Gastrocnemius medialis (tissue), 4 donors: ENCODE results near the gene FOXF1. TPM values are rescaled to one million over a fixed set of nuclear protein-coding genes. Genes with fewer than 3 reads are reported as not detected.

Experiments used
- ATAC-seq, 2 donors: fragments of 150-250 bp; one replicate each; pipeline ENCODE4 v1.9.1; 2016
- DNase-seq, 2 donors: peaks; one replicate each; pipeline ENCODE4 v3.0.0-alpha.2; 2019
- H3K27ac ChIP-seq, 4 donors: fragments of 200-600 bp; sonication (generic); 1 replicate in 1 of 4; 2 replicates in 3 of 4; pipeline ENCODE4 v1.5.1; 2016 to 2018; ENCODE audit warnings: mild to moderate bottlenecking in 2 of 4, moderate library complexity in 1 of 4
- H3K27me3 ChIP-seq, 3 donors: fragments of 200-600 bp; sonication (generic) in 2 of 3; 1 replicate in 1 of 3; 2 replicates in 2 of 3; pipeline versions ENCODE4 v1.5.1 to v1.6.0; 2016 to 2019; ENCODE audit warnings: mild to moderate bottlenecking in 1 of 3, moderate library complexity in 1 of 3
- H3K36me3 ChIP-seq, 2 donors: fragments of 200-600 bp; sonication (generic) in 1 of 2; one replicate each; pipeline ENCODE4 v1.5.1; 2017 to 2018
- H3K4me1 ChIP-seq, 2 donors: fragments of 200-600 bp; sonication (generic) in 1 of 2; one replicate each; pipeline ENCODE4 v1.5.1; 2016 to 2017; ENCODE audit warnings: mild to moderate bottlenecking in 2 of 2
- H3K4me3 ChIP-seq, 4 donors: fragments of 200-600 bp; sonication (generic) in 3 of 4; 1 replicate in 1 of 4; 2 replicates in 3 of 4; pipeline ENCODE4 v1.5.1; 2016 to 2019; ENCODE audit warnings: mild to moderate bottlenecking in 2 of 4
- H3K9me3 ChIP-seq, 3 donors: fragments of 200-600 bp; sonication (generic) in 2 of 3; 1 replicate in 1 of 3; 2 replicates in 2 of 3; pipeline ENCODE4 v1.5.1; 2016 to 2019
- POLR2A ChIP-seq, 2 donors: fragments of 450-650 bp; IDR thresholded peaks; one replicate each; pipeline ENCODE4 v1.6.1; 2017; ENCODE audit warnings: antibody characterized with exemption in 2 of 2, mild to moderate bottlenecking in 2 of 2, moderate library complexity in 2 of 2
- in situ Hi-C, 4 donors: fragments of 200-750 bp; cut with MboI; loops; one replicate each; pipeline versions ENCODE4 v1.15.0 to v1.8.0; 2017; ENCODE audit warnings: low sequenced_read_pairs in 4 of 4
- intact Hi-C: fragments of 100-400 bp; cut with DNase I; formaldehyde crosslinking; loops from one replicate; pipeline ENCODE4 v1.15.1; 2023; ENCODE audit warnings: low total_unique reads
- total RNA-seq, 4 donors: library from RNA; depleted of rRNA; stranded (reverse); fragments of >200 nt; gene quantifications; one replicate each; pipeline versions ENCODE4 v1.1.0 to v1.2.3, GENCODE V29; 2016
- TF ChIP-seq, protein P1 (sequence below), 5 experiments: fragments of 450-650 bp in 3 of 5; fragments of 200-600 bp in 2 of 5; sonication (generic) in 2 of 5; IDR thresholded peaks in 4 of 5; conservative IDR thresholded peaks in 1 of 5; 1 replicate in 4 of 5; 2 replicates in 1 of 5; pipeline ENCODE4 v1.5.1; 2016 to 2019; ENCODE audit warnings: antibody characterized with exemption in 5 of 5, mild to moderate bottlenecking in 3 of 5, moderate library complexity in 3 of 5

The FOXF1 gene
- total RNA-seq, 4 donors from 2014 or later: 0.07 to 0.10 TPM; not detected in 2

DNA sequence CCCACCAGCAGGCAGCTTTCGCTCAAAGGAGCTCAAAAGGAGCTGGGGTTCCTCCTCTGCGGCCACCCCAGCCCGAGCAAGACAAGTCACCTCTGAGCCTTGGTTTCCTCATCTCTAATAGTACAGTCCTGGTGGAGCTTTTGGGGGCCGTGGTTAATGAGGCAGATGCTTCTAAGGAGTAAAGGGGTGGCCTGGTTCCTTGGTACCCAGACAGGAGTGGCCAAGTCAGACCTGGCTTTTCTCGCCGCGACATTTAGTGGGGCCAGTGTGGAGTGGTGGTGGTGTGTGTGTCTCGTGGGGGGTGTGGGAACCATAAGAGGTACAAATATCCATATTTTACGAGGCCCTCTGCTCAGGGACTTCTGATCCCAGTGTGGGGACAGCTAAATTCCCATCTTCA, 6.7 kb downstream of the FOXF1 start:
- Histone ChIP-seq H3K27ac (no peak overlapping the region), H3K27me3 (peaks cover 94 to 100% (median 96%) of the 10 kb centered on the region in 3 donors), H3K4me3 (no peak overlapping the region), H3K36me3 (no peaks in the 10 kb centered on the region), H3K9me3 (no peaks in the 10 kb centered on the region), H3K4me1 (peaks cover 0 to 9% of the 10 kb centered on the region in 2 donors)
- no peak for DNase-seq
- intact Hi-C loops (loop anchor here (5.0 kb wide), 2 partner anchors 175 to 445 kb away; no protein-coding TSS in a partner anchor), in situ Hi-C loops (loop anchor here (5.0 to 25.0 kb wide), 6 partner anchors 175 to 705 kb away; no protein-coding TSS in a partner anchor)
- TF ChIP-seq POLR2A (IDR thresholded peaks at IDR 0.05): no peak
- TF ChIP-seq, protein P1, sequence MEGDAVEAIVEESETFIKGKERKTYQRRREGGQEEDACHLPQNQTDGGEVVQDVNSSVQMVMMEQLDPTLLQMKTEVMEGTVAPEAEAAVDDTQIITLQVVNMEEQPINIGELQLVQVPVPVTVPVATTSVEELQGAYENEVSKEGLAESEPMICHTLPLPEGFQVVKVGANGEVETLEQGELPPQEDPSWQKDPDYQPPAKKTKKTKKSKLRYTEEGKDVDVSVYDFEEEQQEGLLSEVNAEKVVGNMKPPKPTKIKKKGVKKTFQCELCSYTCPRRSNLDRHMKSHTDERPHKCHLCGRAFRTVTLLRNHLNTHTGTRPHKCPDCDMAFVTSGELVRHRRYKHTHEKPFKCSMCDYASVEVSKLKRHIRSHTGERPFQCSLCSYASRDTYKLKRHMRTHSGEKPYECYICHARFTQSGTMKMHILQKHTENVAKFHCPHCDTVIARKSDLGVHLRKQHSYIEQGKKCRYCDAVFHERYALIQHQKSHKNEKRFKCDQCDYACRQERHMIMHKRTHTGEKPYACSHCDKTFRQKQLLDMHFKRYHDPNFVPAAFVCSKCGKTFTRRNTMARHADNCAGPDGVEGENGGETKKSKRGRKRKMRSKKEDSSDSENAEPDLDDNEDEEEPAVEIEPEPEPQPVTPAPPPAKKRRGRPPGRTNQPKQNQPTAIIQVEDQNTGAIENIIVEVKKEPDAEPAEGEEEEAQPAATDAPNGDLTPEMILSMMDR (IDR thresholded peaks at IDR 0.05 in 4 of 5, conservative IDR thresholded peaks at IDR 0.05 in 1 of 5): no peak
- no peak for ATAC-seq

DNA sequence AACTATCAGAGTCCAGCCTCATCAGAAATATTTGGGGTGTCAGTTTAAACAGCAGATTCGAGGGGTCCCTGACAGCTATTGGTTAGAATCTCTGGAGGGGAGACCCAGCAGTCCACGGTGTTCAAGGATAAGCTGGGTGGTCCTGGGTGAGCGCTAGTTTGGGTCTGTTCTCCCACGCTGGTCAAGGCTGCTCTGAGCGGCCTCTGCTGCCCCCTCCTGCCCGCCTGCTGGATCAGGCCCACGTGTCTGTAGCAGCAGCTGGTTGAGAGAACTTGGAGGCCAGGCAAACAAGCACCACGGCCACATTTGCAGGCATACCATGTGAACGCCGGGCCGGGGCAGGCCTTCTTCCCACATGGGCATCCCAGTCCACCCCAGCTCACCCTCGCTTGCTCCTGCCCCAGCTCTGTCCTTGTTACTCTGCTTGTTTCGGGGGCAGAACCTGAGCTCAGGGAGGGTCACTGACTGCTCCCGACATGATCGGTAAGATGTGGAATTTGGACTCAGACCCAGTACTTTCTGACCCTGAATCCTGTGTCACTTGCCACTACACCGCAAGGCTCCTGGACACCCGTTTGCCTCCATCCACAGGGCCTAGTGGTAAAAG, 7.4 kb downstream of the FOXF1 start:
- ATAC-seq (peak; percentile 30 to 44), DNase-seq (peak in 1 of 2 donors; percentile 36)
- in situ Hi-C loops (loop anchor here (5.0 to 25.0 kb wide), 6 partner anchors 175 to 705 kb away; no protein-coding TSS in a partner anchor), intact Hi-C loops (loop anchor here (5.0 kb wide), 2 partner anchors 175 to 445 kb away; no protein-coding TSS in a partner anchor)
- TF ChIP-seq POLR2A (IDR thresholded peaks at IDR 0.05): no peak
- TF ChIP-seq, protein P1 (IDR thresholded peaks at IDR 0.05 in 4 of 5, conservative IDR thresholded peaks at IDR 0.05 in 1 of 5): peak; percentile 28 to 63 (median 47)
- Histone ChIP-seq H3K4me3 (no peak overlapping the region), H3K9me3 (no peaks in the 10 kb centered on the region), H3K27me3 (peaks cover 94 to 100% (median 96%) of the 10 kb centered on the region in 3 donors), H3K4me1 (peaks cover 0 to 9% of the 10 kb centered on the region in 2 donors), H3K27ac (no peak overlapping the region), H3K36me3 (no peaks in the 10 kb centered on the region)

DNA sequence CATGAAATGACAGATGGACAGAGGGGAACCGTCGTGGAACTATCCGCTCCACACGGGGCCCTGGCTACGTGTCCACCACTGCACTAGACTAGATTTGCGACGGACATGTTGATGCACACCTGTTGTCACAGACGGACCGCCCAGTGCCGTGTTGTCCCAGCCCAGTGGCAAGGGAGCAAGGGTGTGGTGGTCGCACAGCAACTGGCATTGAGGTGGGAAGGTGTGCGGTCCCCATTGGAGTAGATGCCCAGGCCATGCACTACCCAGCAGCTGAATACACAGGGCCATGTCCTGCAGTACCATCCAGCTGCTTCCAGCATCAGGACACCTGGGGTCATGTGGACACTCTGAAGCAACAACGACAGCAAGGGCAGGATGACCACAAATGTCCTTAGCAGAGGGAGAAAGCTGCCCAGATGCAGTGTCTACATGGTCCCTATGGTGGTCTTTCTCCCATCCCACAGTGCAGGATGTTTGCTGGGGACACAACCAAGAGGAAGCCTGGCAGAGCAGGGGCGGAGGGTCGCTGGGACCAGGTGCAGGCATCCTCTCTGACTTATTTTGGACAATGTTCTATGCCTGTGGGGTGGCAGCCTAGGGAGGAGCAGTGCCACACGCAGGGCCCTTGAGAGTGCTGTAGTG, 8.8 kb downstream of the FOXF1 start:
- DNase-seq (no peak), ATAC-seq (no peak)
- H3K36me3 ChIP-seq: no peaks in the 10 kb centered on the region
- no peak overlapping the region for H3K4me3 ChIP-seq
- in situ Hi-C loops: loop anchor here (5.0 to 25.0 kb wide), 6 partner anchors 177 to 707 kb away; no protein-coding TSS in a partner anchor
- H3K4me1 ChIP-seq: peaks cover 0 to 9% of the 10 kb centered on the region in 2 donors
- intact Hi-C loops: loop anchor here (5.0 kb wide), 2 partner anchors 177 to 447 kb away; no protein-coding TSS in a partner anchor
- H3K27ac ChIP-seq: no peak overlapping the region
- TF ChIP-seq, protein P1 (IDR thresholded peaks at IDR 0.05 in 4 of 5, conservative IDR thresholded peaks at IDR 0.05 in 1 of 5): no peak
- TF ChIP-seq POLR2A (IDR thresholded peaks at IDR 0.05): no peak
- no peaks in the 10 kb centered on the region for H3K9me3 ChIP-seq
- peaks cover 87 to 95% (median 91%) of the 10 kb centered on the region in 3 donors for H3K27me3 ChIP-seq

DNA sequence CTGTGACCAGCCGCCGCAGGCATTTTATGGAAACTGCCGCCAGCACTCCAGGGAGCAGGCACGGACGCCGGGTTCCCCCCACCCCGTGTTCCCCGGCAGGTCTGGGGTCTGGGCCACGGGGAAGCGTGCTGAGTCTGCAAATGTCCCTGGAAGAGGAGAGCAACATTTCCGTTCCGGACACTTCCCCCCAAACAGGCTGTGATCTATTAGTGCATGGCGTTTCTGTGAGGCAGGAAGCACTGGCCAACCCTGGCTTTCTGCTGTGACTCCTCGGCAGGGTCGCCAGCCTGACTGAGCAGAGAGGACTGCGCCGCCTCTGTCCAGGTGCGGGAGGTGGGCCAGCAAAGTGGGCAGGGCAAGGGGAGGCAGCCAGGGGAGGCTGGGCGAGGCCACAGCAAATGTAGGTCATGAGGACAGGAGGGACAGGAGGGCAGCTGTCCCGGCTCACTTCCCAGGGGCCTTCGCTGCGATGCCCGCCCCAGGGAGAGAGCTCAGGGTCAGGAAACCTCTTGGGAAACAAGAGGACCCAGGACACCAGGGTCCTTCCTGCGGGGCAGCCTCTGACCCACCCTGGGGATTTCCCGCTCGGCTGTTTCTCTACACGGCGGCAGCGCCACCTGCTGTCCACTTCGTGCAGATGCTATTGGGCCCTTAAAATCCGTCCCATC, 9.5 kb downstream of the FOXF1 start:
- Histone ChIP-seq H3K9me3 (no peaks in the 10 kb centered on the region), H3K27me3 (peaks cover 80 to 89% (median 89%) of the 10 kb centered on the region in 3 donors), H3K36me3 (no peaks in the 10 kb centered on the region), H3K27ac (no peak overlapping the region), H3K4me1 (peaks cover 0 to 9% of the 10 kb centered on the region in 2 donors), H3K4me3 (no peak overlapping the region)
- intact Hi-C loops (loop anchor here (2.0 to 5.0 kb wide), 3 partner anchors 177 to 699 kb away; no protein-coding TSS in a partner anchor), in situ Hi-C loops (loop anchor here (5.0 to 25.0 kb wide), 6 partner anchors 177 to 707 kb away; no protein-coding TSS in a partner anchor)
- TF ChIP-seq POLR2A (IDR thresholded peaks at IDR 0.05): no peak
- TF ChIP-seq, protein P1 (IDR thresholded peaks at IDR 0.05 in 4 of 5, conservative IDR thresholded peaks at IDR 0.05 in 1 of 5): peak; percentile 69 to 89 (median 74)
- ATAC-seq (peak in 1 of 2 donors; percentile 54), DNase-seq (no peak)
